ENCODE data around the gene B4GALT5. TPM values are rescaled to one million over a fixed set of nuclear protein-coding genes. Genes with fewer than 3 reads are reported as not detected.

The B4GALT5 gene
- total RNA-seq, 1 experiment from 2014 or later = 13.3 TPM

DNA sequence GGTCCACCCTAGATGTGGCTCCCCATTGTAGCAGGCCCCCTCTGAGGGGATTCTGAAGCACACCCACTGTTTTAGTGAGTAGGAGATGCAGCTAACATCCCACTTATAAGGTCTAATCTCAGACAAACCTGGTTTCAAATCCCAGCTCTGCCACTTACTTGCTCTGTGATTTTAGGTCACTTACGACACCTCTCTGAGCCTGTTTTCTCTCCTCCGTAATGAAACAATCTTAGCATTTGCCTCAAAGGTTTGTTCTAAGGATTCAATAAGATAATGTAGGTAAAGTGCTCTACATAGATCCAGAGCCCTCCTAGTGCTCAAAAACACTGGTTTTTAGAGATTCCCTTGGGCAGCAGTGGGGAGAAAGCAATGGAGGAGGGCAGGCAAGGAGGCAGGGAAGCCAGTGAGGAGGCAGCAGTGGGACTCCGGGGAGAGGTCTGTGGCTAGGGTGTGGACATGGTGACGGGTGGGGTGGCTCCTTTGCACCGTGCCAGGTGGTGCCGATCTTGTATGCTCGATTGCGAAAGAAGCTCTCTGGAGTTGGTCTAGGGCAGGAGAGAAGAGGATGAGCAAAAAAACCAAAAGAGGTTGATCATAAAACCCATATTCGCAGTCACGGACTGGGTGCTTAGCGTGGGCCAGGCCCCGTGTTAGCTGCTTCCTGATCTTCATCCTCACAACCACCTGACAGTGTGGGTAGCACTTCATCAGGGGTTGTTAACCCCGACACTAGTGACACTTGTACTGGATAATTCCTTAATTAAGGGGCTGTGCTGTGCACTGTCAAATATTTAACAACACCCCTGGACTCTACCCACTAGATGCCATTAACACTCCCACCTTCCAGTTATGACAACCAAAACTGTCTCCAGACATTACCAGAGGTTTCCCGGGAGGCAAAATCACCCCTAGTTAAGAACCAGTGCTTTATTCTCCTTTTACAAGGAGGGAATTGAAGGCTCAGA, 129.0 kb downstream of the B4GALT5 start:
- DNase-seq (ENCODE audit: low spot score) = no peak

DNA sequence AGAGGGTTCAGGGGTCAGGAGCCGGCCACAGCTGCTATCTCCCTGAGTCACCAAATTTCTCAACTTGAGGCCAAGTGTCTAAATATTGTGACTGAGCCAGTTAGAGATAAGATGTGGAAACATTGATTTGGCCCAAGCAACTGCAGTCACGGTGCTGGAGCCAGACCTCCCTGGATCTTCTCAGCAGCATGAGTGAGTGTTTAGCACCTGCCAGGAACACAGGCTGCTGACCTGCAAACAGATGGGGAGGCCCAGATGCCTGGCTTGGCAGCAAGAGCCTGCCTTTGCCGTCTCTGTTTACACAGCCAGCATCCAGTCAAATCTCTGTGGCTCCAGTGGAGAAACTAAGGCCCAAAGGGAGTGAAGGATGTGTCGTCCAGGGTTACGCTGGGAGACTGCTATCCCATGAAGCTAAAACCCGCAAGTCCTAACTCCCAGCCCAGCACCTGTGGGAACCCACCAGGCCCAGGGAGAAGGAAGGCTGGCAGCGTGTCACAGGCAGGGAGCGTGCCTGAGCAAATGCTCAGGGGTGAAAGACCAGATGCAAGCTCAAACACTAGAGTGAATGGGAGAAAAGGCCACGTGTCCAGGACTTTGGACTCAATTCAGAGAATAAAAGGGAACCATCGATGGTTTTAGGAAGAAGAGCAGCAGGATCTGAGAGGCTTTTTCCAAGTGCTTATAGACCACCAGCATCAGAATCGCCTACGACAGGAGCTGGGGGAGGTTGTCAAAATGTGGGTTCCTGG, 129.8 kb downstream of the B4GALT5 start:
- DNase-seq (ENCODE audit: low spot score) = peak; percentile 36

DNA sequence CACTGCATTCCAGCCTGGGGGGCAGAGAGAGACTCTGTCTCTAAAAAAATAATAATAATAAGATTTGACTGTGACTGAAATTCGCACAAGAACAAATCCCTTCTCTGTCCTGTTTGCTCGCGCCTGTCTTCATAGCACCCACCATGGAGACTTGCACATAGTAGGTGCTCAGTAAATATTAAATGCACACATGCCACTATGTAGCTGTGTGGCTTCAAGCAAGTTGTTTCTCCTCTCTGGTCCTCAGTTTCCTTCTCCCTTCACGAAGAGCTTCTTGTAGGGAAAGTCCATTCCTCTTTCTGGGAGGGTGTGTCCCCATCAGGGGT, 130.4 kb downstream of the B4GALT5 start:
- DNase-seq (ENCODE audit: low spot score) = no peak

Other genes with a start within 250 kb of the B4GALT5 start
- 0.02 TPM in 1 of 2 replicates, not detected in the other for gene KCNB1, start 231.2 kb downstream of the B4GALT5 start, total RNA-seq (2014; rRNA removed; shearing (Covaris generic))
- gene PTGIS, start 145.7 kb downstream of the B4GALT5 start, total RNA-seq (2014; rRNA removed; shearing (Covaris generic)) = not detected in 2 replicates
- 4.9 TPM in 2 replicates for gene SLC9A8, start 99.0 kb upstream of the B4GALT5 start, total RNA-seq (2014; rRNA removed; shearing (Covaris generic))
- gene SPATA2, start 201.7 kb upstream of the B4GALT5 start, total RNA-seq (2014; rRNA removed; shearing (Covaris generic)) = 3.2 and 3.3 TPM in 2 replicates
- gene RNF114, start 222.5 kb upstream of the B4GALT5 start, total RNA-seq (2014; rRNA removed; shearing (Covaris generic)) = 152 and 183 TPM in 2 replicates